WTC11 (cell line): ENCODE data around the gene HMGB1.

Experiments
- ATF1 ChIP-seq: sonication (generic); formaldehyde crosslinking; IDR thresholded peaks from 2 replicates; pipeline ENCODE4 v1.8.1; 2023; ENCODE audit warnings: mild to moderate bottlenecking, moderate library complexity, missing genetic modification reagents
- CTCF ChIP-seq: fragments of 200-600 bp; IDR thresholded peaks from 2 replicates; pipeline ENCODE4 v1.8.0; 2022; ENCODE audit warnings: antibody characterized with exemption
- TEAD4 ChIP-seq: sonication (generic); formaldehyde crosslinking; IDR thresholded peaks from 2 replicates; pipeline ENCODE4 v1.8.0; 2022; ENCODE audit warnings: mild to moderate bottlenecking, missing genetic modification reagents
- ZNF138 ChIP-seq: sonication (generic); formaldehyde crosslinking; conservative IDR thresholded peaks from 2 replicates; pipeline ENCODE4 v1.8.1; 2022; ENCODE audit warnings: mild to moderate bottlenecking, moderate library complexity, missing genetic modification reagents
- ZNF263 ChIP-seq: sonication (generic); formaldehyde crosslinking; IDR thresholded peaks from 2 replicates; pipeline ENCODE4 v1.8.1; 2022; ENCODE audit warnings: low read depth, mild to moderate bottlenecking, moderate library complexity, missing genetic modification reagents
- TF ChIP-seq, protein P1 (sequence below): sonication (generic); formaldehyde crosslinking; IDR thresholded peaks from 2 replicates; pipeline ENCODE4 v1.8.0; 2023; ENCODE audit warnings: missing genetic modification reagents
- TF ChIP-seq, protein P2 (sequence below): sonication (generic); formaldehyde crosslinking; IDR thresholded peaks from 2 replicates; pipeline ENCODE4 v1.8.1; 2023; ENCODE audit warnings: mild to moderate bottlenecking, missing genetic modification reagents, moderate library complexity

DNA sequence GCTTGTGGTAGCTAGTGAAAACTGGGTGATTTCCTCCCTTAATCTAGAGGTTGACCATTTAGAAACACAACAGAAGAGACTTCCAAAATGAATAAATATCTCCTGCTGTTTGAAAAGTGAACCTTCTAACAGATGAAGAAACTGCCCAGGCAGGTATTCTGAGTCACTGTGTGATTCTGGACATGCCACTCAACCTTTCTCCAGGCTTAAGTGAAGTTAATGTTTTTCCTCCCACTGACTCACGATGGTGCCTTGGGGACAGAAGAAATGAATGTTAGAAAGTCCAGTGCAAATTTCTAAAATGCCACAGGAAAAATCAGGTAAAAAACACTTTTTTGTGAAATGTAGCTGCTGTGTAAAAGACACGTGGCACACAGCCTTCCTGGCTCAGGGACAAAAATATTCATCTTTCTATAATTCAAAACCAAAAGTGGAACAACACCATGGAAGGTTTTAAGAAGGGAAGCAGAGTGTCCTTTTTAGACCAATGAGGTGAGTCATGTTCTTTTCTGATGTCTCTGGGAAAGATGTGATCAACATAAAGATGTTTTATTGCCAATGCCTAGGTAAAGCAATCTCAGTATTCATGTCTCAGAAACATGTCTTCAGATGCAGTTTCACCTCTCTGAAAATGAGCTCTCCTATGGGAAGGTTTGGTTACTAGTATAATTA, 34.3 kb downstream of the HMGB1 start:
- TF ChIP-seq ATF1 (CRISPR knock-in tag) (no peak), CTCF (no peak), ZNF138 (CRISPR knock-in tag) (no peak), TEAD4 (CRISPR knock-in tag) (no peak), ZNF263 (no peak)
- TF ChIP-seq, protein P1, sequence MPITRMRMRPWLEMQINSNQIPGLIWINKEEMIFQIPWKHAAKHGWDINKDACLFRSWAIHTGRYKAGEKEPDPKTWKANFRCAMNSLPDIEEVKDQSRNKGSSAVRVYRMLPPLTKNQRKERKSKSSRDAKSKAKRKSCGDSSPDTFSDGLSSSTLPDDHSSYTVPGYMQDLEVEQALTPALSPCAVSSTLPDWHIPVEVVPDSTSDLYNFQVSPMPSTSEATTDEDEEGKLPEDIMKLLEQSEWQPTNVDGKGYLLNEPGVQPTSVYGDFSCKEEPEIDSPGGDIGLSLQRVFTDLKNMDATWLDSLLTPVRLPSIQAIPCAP (CRISPR knock-in tag), result no peak
- TF ChIP-seq, protein P2, sequence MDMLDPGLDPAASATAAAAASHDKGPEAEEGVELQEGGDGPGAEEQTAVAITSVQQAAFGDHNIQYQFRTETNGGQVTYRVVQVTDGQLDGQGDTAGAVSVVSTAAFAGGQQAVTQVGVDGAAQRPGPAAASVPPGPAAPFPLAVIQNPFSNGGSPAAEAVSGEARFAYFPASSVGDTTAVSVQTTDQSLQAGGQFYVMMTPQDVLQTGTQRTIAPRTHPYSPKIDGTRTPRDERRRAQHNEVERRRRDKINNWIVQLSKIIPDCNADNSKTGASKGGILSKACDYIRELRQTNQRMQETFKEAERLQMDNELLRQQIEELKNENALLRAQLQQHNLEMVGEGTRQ (CRISPR knock-in tag), result no peak
